Mesendoderm (in vitro differentiated cells): ENCODE data around the gene PCDHA9.
"Not testable (repeated sequence)": the region's sequence is repeated elsewhere in the genome, so short reads cannot be mapped to it uniquely, and the experiment has no call there.

Experiments
- DNase-seq: peaks from one replicate; pipeline ENCODE4 v3.0.0; 2013
- H2AK5ac ChIP-seq: 2 replicates; pipeline ENCODE4 v1.6.1; 2013; ENCODE audit warnings: low read length, inconsistent platforms
- H2BK120ac ChIP-seq: 2 replicates; pipeline ENCODE4 v1.6.1; 2013; ENCODE audit warnings: low read depth, mild to moderate bottlenecking, low read length, moderate library complexity, mixed read lengths
- H2BK15ac ChIP-seq: replicated peaks from 2 replicates; pipeline ENCODE4 v1.6.1; 2013; ENCODE audit warnings: low read depth, mild to moderate bottlenecking, moderate library complexity
- H2BK5ac ChIP-seq: 2 replicates; pipeline ENCODE4 v1.6.1; 2013; ENCODE audit warnings: low read length, inconsistent platforms
- H3K18ac ChIP-seq: 2 replicates; pipeline ENCODE4 v1.6.1; 2013; ENCODE audit warnings: mild to moderate bottlenecking, low read length, mixed read lengths
- H3K23ac ChIP-seq: one replicate; pipeline ENCODE4 v1.6.1; 2013; ENCODE audit warnings: low read length
- H3K27ac ChIP-seq: 2 replicates; pipeline ENCODE4 v1.5.1; 2013; ENCODE audit warnings: low read depth, mild to moderate bottlenecking, inconsistent platforms, low read length, moderate library complexity
- H3K27me3 ChIP-seq: 2 replicates; pipeline ENCODE4 v1.6.1; 2013; ENCODE audit warnings: low read length, control low read depth, mild to moderate bottlenecking, inconsistent platforms; ENCODE audit not compliant: insufficient read depth, poor library complexity
- H3K36me3 ChIP-seq: 2 replicates; pipeline ENCODE4 v1.6.1; 2013; ENCODE audit warnings: low read length, inconsistent platforms; ENCODE audit not compliant: control insufficient read depth, insufficient read depth
- H3K4ac ChIP-seq: one replicate; pipeline ENCODE4 v1.6.1; 2013; ENCODE audit warnings: low read depth, mild to moderate bottlenecking, low read length, moderate library complexity
- H3K4me1 ChIP-seq: 2 replicates; pipeline ENCODE4 v1.6.1; 2013; ENCODE audit warnings: low read depth, low read length, inconsistent platforms; ENCODE audit not compliant: control insufficient read depth
- H3K4me2 ChIP-seq: 2 replicates; pipeline ENCODE4 v1.6.1; 2013; ENCODE audit warnings: low read length
- H3K4me3 ChIP-seq: 2 replicates; pipeline ENCODE4 v1.5.1; 2013; ENCODE audit warnings: mild to moderate bottlenecking, low read length
- H3K56ac ChIP-seq: one replicate; pipeline ENCODE4 v1.6.1; 2013; ENCODE audit warnings: low read length
- H3K79me1 ChIP-seq: 2 replicates; pipeline ENCODE4 v1.6.1; 2013; ENCODE audit warnings: low read length, inconsistent platforms
- H3K79me2 ChIP-seq: 2 replicates; pipeline ENCODE4 v1.6.1; 2013; ENCODE audit warnings: mild to moderate bottlenecking, low read length; ENCODE audit not compliant: control insufficient read depth, insufficient read depth
- H3K9ac ChIP-seq: 2 replicates; pipeline ENCODE4 v1.6.1; 2013; ENCODE audit warnings: low read length, inconsistent platforms
- H4K5ac ChIP-seq: one replicate; pipeline ENCODE4 v1.6.1; 2013; ENCODE audit warnings: low read length
- H4K8ac ChIP-seq: one replicate; pipeline ENCODE4 v1.6.1; 2013; ENCODE audit warnings: low read depth, mild to moderate bottlenecking, control low read depth, low read length, moderate library complexity
- WGBS: extraction: QIAGEN DNeasy Blood & Tissue Kit; methylation state at CpG from one replicate; pipeline ENCODE4 v1.1.7; 2013; ENCODE audit warnings: low lambda C conversion rate, missing lambda C conversion rate; ENCODE audit not compliant: insufficient coverage; ENCODE audit errors: extremely low coverage; 5-methylcytosine and 5-hydroxymethylcytosine counted together

PCDHA9 gene

GRCh38 chr5:140833993-140834392 is 14.2 kb upstream of the PCDHA9 start, which contains the start of gene PCDHA7:
Gene PCDHA7, plus strand, starts transcription at chr5:140834269. Its CDS starts 115 bp downstream, at chr5:140834384.
- Histone ChIP-seq H3K4ac (no peak within 1 kb of the TSS), H3K23ac (no peak within 1 kb of the TSS), H4K8ac (no peak within 1 kb of the TSS), H2BK15ac (no peak within 1 kb of the TSS), H3K56ac (no peak within 1 kb of the TSS), H3K18ac (no peak within 1 kb of the TSS), H3K36me3 (no peaks in the 10 kb centered on the region), H3K4me3 (no peak within 1 kb of the TSS), H2BK5ac (no peak within 1 kb of the TSS), H3K79me1 (no peaks in the 10 kb centered on the region), H3K27me3 (no peaks in the 10 kb centered on the region), H3K79me2 (no peaks in the 10 kb centered on the region), H3K4me1 (no peaks in the 10 kb centered on the region), H2AK5ac (no peak within 1 kb of the TSS), H4K5ac (no peak within 1 kb of the TSS), H3K9ac (no peak within 1 kb of the TSS), H3K4me2 (no peak within 1 kb of the TSS), H3K27ac (no peak within 1 kb of the TSS), H2BK120ac (no peak within 1 kb of the TSS)
- WGBS: no CpG with 5 or more reads among the region's 8 CpGs
- DNase-seq: no peak

DNA sequence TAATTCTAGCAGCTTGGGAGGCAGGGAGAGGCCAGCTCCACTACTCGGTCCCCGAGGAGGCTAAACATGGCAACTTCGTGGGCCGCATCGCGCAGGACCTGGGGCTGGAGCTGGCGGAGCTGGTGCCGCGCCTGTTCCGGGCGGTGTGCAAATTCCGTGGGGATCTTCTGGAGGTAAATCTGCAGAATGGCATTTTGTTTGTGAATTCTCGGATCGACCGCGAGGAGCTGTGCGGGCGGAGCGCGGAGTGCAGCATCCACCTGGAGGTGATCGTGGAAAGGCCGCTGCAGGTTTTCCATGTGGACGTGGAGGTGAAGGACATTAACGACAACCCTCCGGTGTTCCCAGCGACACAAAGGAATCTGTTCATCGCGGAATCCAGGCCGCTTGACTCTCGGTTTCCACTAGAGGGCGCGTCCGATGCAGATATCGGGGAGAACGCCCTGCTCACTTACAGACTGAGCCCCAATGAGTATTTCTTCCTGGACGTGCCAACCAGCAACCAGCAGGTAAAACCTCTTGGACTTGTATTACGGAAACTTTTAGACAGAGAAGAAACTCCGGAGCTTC is 13.7 kb upstream of the PCDHA9 start:
- H2AK5ac ChIP-seq, H4K5ac ChIP-seq, H3K4me2 ChIP-seq, H2BK5ac ChIP-seq, H3K23ac ChIP-seq, H3K4ac ChIP-seq, H2BK15ac ChIP-seq, H3K18ac ChIP-seq, H3K4me1 ChIP-seq, H2BK120ac ChIP-seq, H3K9ac ChIP-seq, H3K27ac ChIP-seq, H3K79me1 ChIP-seq, H3K36me3 ChIP-seq, DNase-seq, H4K8ac ChIP-seq, H3K27me3 ChIP-seq, H3K4me3 ChIP-seq, H3K79me2 ChIP-seq, H3K56ac ChIP-seq: not testable (repeated sequence)
- no CpG with 5 or more reads among the region's 38 CpGs for WGBS

GRCh38 chr5:140835622-140836510 is 12.3 kb upstream of the PCDHA9 start:
- H3K9ac ChIP-seq: no peak overlapping the region
- no peak overlapping the region for H3K23ac ChIP-seq
- no peaks in the 10 kb centered on the region for H3K4me1 ChIP-seq
- no CpG with 5 or more reads among the region's 103 CpGs for WGBS
- H4K8ac ChIP-seq: no peak overlapping the region
- no peak overlapping the region for H2BK120ac ChIP-seq
- no peak overlapping the region for H3K18ac ChIP-seq
- no peak overlapping the region for H2AK5ac ChIP-seq
- H3K36me3 ChIP-seq: no peaks in the 10 kb centered on the region
- no peaks in the 10 kb centered on the region for H3K27me3 ChIP-seq
- no peak overlapping the region for H2BK5ac ChIP-seq
- H3K4me2 ChIP-seq: no peak overlapping the region
- no peak overlapping the region for H3K4me3 ChIP-seq
- H3K27ac ChIP-seq: no peak overlapping the region
- no peak overlapping the region for H4K5ac ChIP-seq
- H3K79me1 ChIP-seq: no peaks in the 10 kb centered on the region
- no peak overlapping the region for H2BK15ac ChIP-seq
- H3K4ac ChIP-seq: no peak overlapping the region
- H3K79me2 ChIP-seq: no peaks in the 10 kb centered on the region
- DNase-seq: no peak
- no peak overlapping the region for H3K56ac ChIP-seq

- Histone ChIP-seq H3K27me3 (no peaks in the 10 kb centered on the region), H2BK15ac (no peak within 1 kb of the TSS), H3K79me2 (no peaks in the 10 kb centered on the region), H3K4ac (no peak within 1 kb of the TSS), H2AK5ac (no peak within 1 kb of the TSS), H3K4me3 (no peak within 1 kb of the TSS), H3K9ac (no peak within 1 kb of the TSS), H4K8ac (no peak within 1 kb of the TSS), H3K56ac (no peak within 1 kb of the TSS), H3K18ac (no peak within 1 kb of the TSS), H3K27ac (no peak within 1 kb of the TSS), H3K4me1 (no peaks in the 10 kb centered on the region), H3K23ac (no peak within 1 kb of the TSS), H3K4me2 (no peak within 1 kb of the TSS), H2BK120ac (no peak within 1 kb of the TSS), H4K5ac (no peak within 1 kb of the TSS), H3K36me3 (no peaks in the 10 kb centered on the region), H2BK5ac (no peak within 1 kb of the TSS), H3K79me1 (no peaks in the 10 kb centered on the region)
- no CpG with 5 or more reads among the region's 47 CpGs for WGBS
- DNase-seq: peak; percentile 77
Measured at GRCh38 chr5:140840978-140841962, 6.9 kb upstream of the PCDHA9 start, which contains the start of gene PCDHA8. Gene PCDHA8, plus strand, starts transcription at chr5:140841187. Its CDS starts 135 bp downstream, at chr5:140841322.

DNA sequence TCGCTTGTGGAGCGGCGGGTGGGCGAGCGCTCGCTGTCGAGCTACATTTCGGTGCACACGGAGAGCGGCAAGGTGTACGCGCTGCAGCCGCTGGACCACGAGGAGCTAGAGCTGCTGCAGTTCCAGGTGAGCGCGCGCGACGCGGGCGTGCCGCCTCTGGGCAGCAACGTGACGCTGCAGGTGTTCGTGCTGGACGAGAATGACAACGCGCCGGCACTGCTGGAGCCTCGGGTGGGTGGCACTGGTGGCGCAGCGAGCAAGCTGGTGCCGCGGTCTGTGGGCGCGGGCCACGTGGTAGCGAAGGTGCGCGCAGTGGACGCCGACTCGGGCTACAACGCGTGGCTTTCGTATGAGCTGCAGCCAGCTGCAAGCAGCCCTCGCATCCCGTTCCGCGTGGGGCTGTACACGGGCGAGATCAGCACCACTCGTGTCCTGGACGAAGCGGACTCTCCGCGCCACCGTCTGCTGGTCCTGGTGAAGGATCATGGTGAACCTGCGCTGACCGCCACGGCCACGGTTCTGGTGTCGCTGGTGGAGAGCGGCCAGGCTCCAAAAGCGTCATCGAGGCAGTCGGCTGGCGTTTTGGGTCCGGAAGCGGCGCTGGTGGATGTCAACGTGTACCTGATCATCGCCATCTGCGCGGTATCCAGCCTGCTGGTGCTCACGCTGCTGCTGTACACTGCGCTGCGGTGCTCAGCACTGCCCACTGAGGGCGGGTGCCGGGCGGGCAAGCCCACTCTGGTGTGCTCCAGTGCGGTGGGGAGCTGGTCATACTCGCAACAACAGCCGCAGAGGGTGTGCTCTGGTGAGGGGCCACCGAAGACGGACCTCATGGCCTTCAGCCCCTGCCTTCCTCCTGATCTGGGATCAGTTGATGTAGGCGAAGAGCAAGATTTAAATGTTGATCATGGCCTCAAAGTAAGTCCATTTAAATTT is 5.1 kb upstream of the PCDHA9 start:
- no peaks in the 10 kb centered on the region for H3K36me3 ChIP-seq
- H2BK5ac ChIP-seq: no peak overlapping the region
- no CpG with 5 or more reads among the region's 87 CpGs for WGBS
- no peak overlapping the region for H3K4ac ChIP-seq
- H4K5ac ChIP-seq: no peak overlapping the region
- no peak overlapping the region for H2BK15ac ChIP-seq
- no peaks in the 10 kb centered on the region for H3K79me1 ChIP-seq
- no peaks in the 10 kb centered on the region for H3K79me2 ChIP-seq
- no peaks in the 10 kb centered on the region for H3K4me1 ChIP-seq
- H3K4me3 ChIP-seq: no peak overlapping the region
- no peaks in the 10 kb centered on the region for H3K27me3 ChIP-seq
- no peak overlapping the region for H3K56ac ChIP-seq
- H3K4me2 ChIP-seq: no peak overlapping the region
- H4K8ac ChIP-seq: no peak overlapping the region
- no peak for DNase-seq
- no peak overlapping the region for H2AK5ac ChIP-seq
- H3K27ac ChIP-seq: no peak overlapping the region
- no peak overlapping the region for H3K18ac ChIP-seq
- no peak overlapping the region for H3K9ac ChIP-seq
- no peak overlapping the region for H3K23ac ChIP-seq
- no peak overlapping the region for H2BK120ac ChIP-seq
